Ovary (tissue), 3 donors: Measurements from ENCODE around the gene TAS1R1.

Source experiments
- CTCF ChIP-seq, 3 donors: fragments of 450-650 bp in 2 of 3; fragments of 200-600 bp in 1 of 3; IDR thresholded peaks; one replicate each; pipeline versions ENCODE4 v1.5.1 to v1.8.0; 2016 to 2022; ENCODE audit warnings: antibody characterized with exemption in 3 of 3, mild to moderate bottlenecking in 1 of 3
- EP300 ChIP-seq: sonication (generic); formaldehyde crosslinking; IDR thresholded peaks from one replicate; pipeline ENCODE4 v1.6.1; 2017; ENCODE audit warnings: antibody characterized with exemption
- POLR2A ChIP-seq: fragments of 450-650 bp; IDR thresholded peaks from one replicate; pipeline ENCODE4 v1.6.1; 2017; ENCODE audit warnings: antibody characterized with exemption, mild to moderate bottlenecking, moderate library complexity
- donor health status: DM: no; HTN: no; CAD: no.

GRCh38 chr1:6517435-6517851 is 37.7 kb upstream of the TAS1R1 start:
- TF ChIP-seq CTCF (IDR thresholded peaks at IDR 0.05) (no peak), EP300 (no peak), POLR2A (no peak)
